GM21381 (cell line): ENCODE data around the gene COL6A2.
"Not testable (repeated sequence)": the region's sequence is repeated elsewhere in the genome, so short reads cannot be mapped to it uniquely, and the experiment has no call there.

Experiments used
- ATAC-seq: cut with Tn5 transposase; IDR thresholded peaks from one replicate; pipeline ENCODE4 v1.9.1; 2021; ENCODE audit warnings: mild to moderate bottlenecking, moderate library complexity; ENCODE audit not compliant: unreplicated experiment

COL6A2 gene

GRCh38 chr21:46168659-46169386 is 70.9 kb downstream of the COL6A2 start:
- no peak for ATAC-seq

GRCh38 chr21:46170436-46171193 is 72.7 kb downstream of the COL6A2 start:
- ATAC-seq = not testable (repeated sequence)

GRCh38 chr21:46171585-46171984 is 73.7 kb downstream of the COL6A2 start:
- no peak for ATAC-seq

GRCh38 chr21:46171996-46172862 is 74.3 kb downstream of the COL6A2 start:
- no peak for ATAC-seq

GRCh38 chr21:46172863-46173528 is 75.1 kb downstream of the COL6A2 start:
- ATAC-seq = no peak

- no peak for ATAC-seq
These were observed 75.7 kb downstream of the COL6A2 start for GRCh38 chr21:46173573-46173972.

- not testable (repeated sequence) for ATAC-seq
These were observed 78.7 kb downstream of the COL6A2 start for GRCh38 chr21:46176443-46177129.

GRCh38 chr21:46178961-46179360 is 81.0 kb downstream of the COL6A2 start:
- ATAC-seq = no peak
